HL-60/S4 treated with retinoic acid at 250 ng/mL for 4 days and 3 days (cell line): ENCODE measurements around the gene MUC5AC.

ENCODE experiments used
- in situ Hi-C: fragments of 300-500 bp; cut with MboI; formaldehyde crosslinking; loops from 2 replicates; pipeline ENCODE4 v1.7.0; 2022; ENCODE audit warnings: low sequenced_read_pairs

The MUC5AC gene

GRCh38 chr11:1193326-1194230 is 35.8 kb downstream of the MUC5AC start:
- in situ Hi-C loops, result no loop called here

- in situ Hi-C loops, result no loop called here
Observed at GRCh38 chr11:1194231-1194976, 36.7 kb downstream of the MUC5AC start.

GRCh38 chr11:1194977-1195681 is 37.4 kb downstream of the MUC5AC start:
- in situ Hi-C loops, result no loop called here

- in situ Hi-C loops, result no loop called here
Observed at GRCh38 chr11:1195682-1196515, 38.1 kb downstream of the MUC5AC start.

- in situ Hi-C loops, result no loop called here
Observed at GRCh38 chr11:1196516-1197391, 39.0 kb downstream of the MUC5AC start.

GRCh38 chr11:1197431-1197885 is 39.7 kb downstream of the MUC5AC start:
- in situ Hi-C loops, result no loop called here

- in situ Hi-C loops, result no loop called here
Observed at GRCh38 chr11:1197886-1198560, 40.3 kb downstream of the MUC5AC start.

GRCh38 chr11:1198561-1199240 is 40.9 kb downstream of the MUC5AC start:
- in situ Hi-C loops, result no loop called here

GRCh38 chr11:1199241-1199750 is 41.5 kb downstream of the MUC5AC start:
- in situ Hi-C loops, result no loop called here

GRCh38 chr11:1199751-1200610 is 42.2 kb downstream of the MUC5AC start:
- in situ Hi-C loops, result loop anchor here (25.0 kb wide), 1 partner anchor 312 kb away; no protein-coding TSS in a partner anchor

- in situ Hi-C loops, result loop anchor here (25.0 kb wide), 1 partner anchor 312 kb away; no protein-coding TSS in a partner anchor
Observed at GRCh38 chr11:1200611-1201191, 42.9 kb downstream of the MUC5AC start.

GRCh38 chr11:1201395-1202153 is 43.8 kb downstream of the MUC5AC start:
- in situ Hi-C loops, result loop anchor here (25.0 kb wide), 1 partner anchor 311 kb away; no protein-coding TSS in a partner anchor

GRCh38 chr11:1202154-1202775 is 44.5 kb downstream of the MUC5AC start:
- in situ Hi-C loops, result loop anchor here (25.0 kb wide), 1 partner anchor 310 kb away; no protein-coding TSS in a partner anchor

GRCh38 chr11:1202776-1203504 is 45.2 kb downstream of the MUC5AC start:
- in situ Hi-C loops, result loop anchor here (25.0 kb wide), 1 partner anchor 309 kb away; no protein-coding TSS in a partner anchor
